HepG2 (cell line): ENCODE results near the gene IRF2. TPM values are rescaled to one million over a fixed set of nuclear protein-coding genes. Genes with fewer than 3 reads are reported as not detected.

Experiments used
- ARHGAP35 ChIP-seq: sonication (generic); formaldehyde crosslinking; IDR thresholded peaks from 2 replicates; pipeline ENCODE4 v1.9.0; 2022; ENCODE audit warnings: mild to moderate bottlenecking, inconsistent platforms, moderate library complexity, missing genetic modification reagents, borderline replicate concordance
- ATF5 ChIP-seq: sonication (generic); formaldehyde crosslinking; IDR thresholded peaks from 2 replicates; pipeline ENCODE4 v1.4.0; 2020; ENCODE audit warnings: mild to moderate bottlenecking, low read depth, missing genetic modification reagents
- ERF ChIP-seq: IDR thresholded peaks from 2 replicates; pipeline ENCODE4 v1.6.1; 2018; ENCODE audit warnings: missing biosample characterization, missing genetic modification reagents
- FOXK2 ChIP-seq: fragments of 450-650 bp; IDR thresholded peaks from 2 replicates; pipeline ENCODE4 v1.6.1; 2016
- GLI4 ChIP-seq: sonication (generic); formaldehyde crosslinking; IDR thresholded peaks from 2 replicates; pipeline ENCODE4 v1.5.1; 2020; ENCODE audit warnings: missing genetic modification reagents, mild to moderate bottlenecking, moderate library complexity, borderline replicate concordance
- KDM5A ChIP-seq: fragments of 200-600 bp; sonication (generic); IDR thresholded peaks from 2 replicates; pipeline ENCODE4 v1.7.0; 2018; ENCODE audit warnings: antibody characterized with exemption, mild to moderate bottlenecking, low read length, borderline replicate concordance
- MED1 ChIP-seq: sonication (generic); formaldehyde crosslinking; IDR thresholded peaks from 2 replicates; pipeline ENCODE4 v1.4.0; 2020; ENCODE audit warnings: missing genetic modification reagents
- PLRG1 ChIP-seq: fragments of 450-650 bp; conservative IDR thresholded peaks from 2 replicates; pipeline ENCODE4 v1.6.1; 2016
- POLR2A ChIP-seq, 2 experiments: IDR thresholded peaks; 2 replicates each; pipeline ENCODE4 v1.6.1; 2011; ENCODE audit warnings: low read depth in 2 of 2, low read length in 2 of 2, mild to moderate bottlenecking in 1 of 2, moderate library complexity in 1 of 2; ENCODE audit not compliant: insufficient read depth in 1 of 2
- SIN3A ChIP-seq: IDR thresholded peaks from 2 replicates; pipeline ENCODE4 v1.6.1; 2011; ENCODE audit warnings: low read depth, mild to moderate bottlenecking, control low read depth, low read length, borderline replicate concordance
- XRCC5 ChIP-seq: fragments of 200-400 bp; formaldehyde crosslinking; optimal IDR thresholded peaks from 2 replicates; pipeline ENCODE3; 2017; ENCODE audit warnings: mild to moderate bottlenecking, low read length
- YEATS4 ChIP-seq: sonication (generic); formaldehyde crosslinking; IDR thresholded peaks from 2 replicates; pipeline ENCODE4 v1.4.0; 2020; ENCODE audit warnings: missing genetic modification reagents, borderline replicate concordance
- ZNF12 ChIP-seq: sonication (generic); formaldehyde crosslinking; IDR thresholded peaks from 2 replicates; pipeline ENCODE4 v1.5.0; 2020; ENCODE audit warnings: missing genetic modification reagents
- ZNF468 ChIP-seq: sonication (generic); formaldehyde crosslinking; IDR thresholded peaks from 2 replicates; pipeline ENCODE4 v1.8.0; 2022; ENCODE audit warnings: mild to moderate bottlenecking, moderate library complexity, missing genetic modification reagents
- ZNF558 ChIP-seq: sonication (generic); formaldehyde crosslinking; IDR thresholded peaks from 2 replicates; pipeline ENCODE4 v1.9.0; 2022; ENCODE audit warnings: mild to moderate bottlenecking, missing genetic modification reagents, borderline replicate concordance
- ZNF619 ChIP-seq: sonication (generic); formaldehyde crosslinking; IDR thresholded peaks from 2 replicates; pipeline ENCODE4 v1.4.0; 2020; ENCODE audit warnings: mild to moderate bottlenecking, missing genetic modification reagents
- ZNF790 ChIP-seq: sonication (generic); formaldehyde crosslinking; IDR thresholded peaks from 2 replicates; pipeline ENCODE4 v1.8.0; 2022; ENCODE audit warnings: missing genetic modification reagents, mild to moderate bottlenecking, borderline replicate concordance
- ZNF841 ChIP-seq: sonication (generic); formaldehyde crosslinking; IDR thresholded peaks from 2 replicates; pipeline ENCODE4 v1.8.1; 2023; ENCODE audit warnings: missing genetic modification reagents, borderline replicate concordance
- polyA plus RNA-seq, 8 experiments: library from polyadenylated mRNA; depleted of rRNA in 3 of 8; stranded (reverse) in 7 of 8; unstranded in 1 of 8; fragments of >200 nt; fragmentation: Illumina TruSeq in 4 of 8; extraction: Trizol in 4 of 8; gene quantifications; 2 replicates each; pipeline versions ENCODE4 v1.2.1 to v1.2.3, GENCODE V29; 2011 to 2016; ENCODE audit warnings: low read depth in 4 of 8, missing spikeins in 1 of 8, mixed read lengths in 1 of 8; ENCODE audit not compliant: insufficient read depth in 1 of 8
- total RNA-seq, 5 experiments: library from RNA; depleted of rRNA; stranded (reverse); fragments of >200 nt; fragmentation: Illumina TruSeq; extraction: Trizol; gene quantifications; 2 replicates each; pipeline ENCODE4 v1.2.3, GENCODE V29; 2016; ENCODE audit warnings: low read depth in 1 of 5
- TF ChIP-seq, protein P1 (sequence below), 2 experiments: sonication (generic) in 1 of 2; formaldehyde crosslinking in 1 of 2; IDR thresholded peaks; 2 replicates each; pipeline versions ENCODE4 v1.4.0 to v1.6.1; 2016 to 2020; ENCODE audit warnings: borderline replicate concordance in 1 of 2, low read depth in 1 of 2, mild to moderate bottlenecking in 1 of 2, missing genetic modification reagents in 1 of 2
- TF ChIP-seq, protein P2 (sequence below): sonication (generic); formaldehyde crosslinking; IDR thresholded peaks from 2 replicates; pipeline ENCODE4 v1.4.0; 2020; ENCODE audit warnings: missing genetic modification reagents

IRF2 gene
- total and polyA plus RNA-seq, 2 of the 13 experiments (the other 11 are each of a cell fraction or from before 2014, with no cell fraction given), result 15.5 to 28.8 TPM

DNA sequence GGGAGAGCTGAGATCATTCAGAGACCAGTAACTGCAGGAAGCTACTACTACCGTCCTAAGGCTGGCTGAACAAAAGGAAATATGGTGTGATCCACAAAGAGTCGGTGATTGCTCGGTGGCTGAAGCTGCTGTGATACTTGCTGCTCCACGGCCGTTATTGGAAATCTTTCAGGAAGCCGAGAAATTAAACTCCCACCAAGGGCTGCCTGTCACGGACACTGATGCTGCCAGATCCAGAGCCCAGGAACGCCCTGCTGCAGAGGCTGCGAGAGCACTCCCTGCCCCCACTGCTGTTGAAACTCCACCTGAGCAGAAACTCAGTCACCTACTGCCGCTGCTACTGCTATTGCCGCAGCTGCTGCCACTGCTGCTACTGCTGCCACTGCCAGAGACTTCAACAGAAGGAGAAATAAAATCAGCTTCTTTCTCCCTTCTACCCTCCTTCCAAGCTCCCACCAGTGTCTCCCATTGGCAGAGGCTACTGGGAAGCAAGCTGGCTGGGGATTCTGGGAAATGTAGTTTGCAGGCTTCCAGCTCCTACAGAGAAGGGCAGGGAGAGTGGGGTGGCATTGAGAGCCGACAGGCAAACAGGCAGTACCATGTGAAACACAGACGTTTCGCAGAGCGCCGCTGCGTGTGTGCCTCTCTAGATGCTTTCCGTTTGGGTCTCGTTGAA, 130.7 kb downstream of the IRF2 start (continued):
- no peak for TF ChIP-seq ZNF790
- no peak for TF ChIP-seq ARHGAP35 (CRISPR knock-in tag)
- peak; percentile 36 to 70; a peak in 2 of 4 replicates for TF ChIP-seq POLR2A (IDR thresholded peaks at IDR 0.05; ENCODE audit: insufficient read depth in 1 of 2, low read depth in 2 of 2, low read length in 2 of 2)
- 0 out of 2 replicates have a peak, but pooled peaks have one; percentile 68 for TF ChIP-seq SIN3A
- TF ChIP-seq, protein P1, sequence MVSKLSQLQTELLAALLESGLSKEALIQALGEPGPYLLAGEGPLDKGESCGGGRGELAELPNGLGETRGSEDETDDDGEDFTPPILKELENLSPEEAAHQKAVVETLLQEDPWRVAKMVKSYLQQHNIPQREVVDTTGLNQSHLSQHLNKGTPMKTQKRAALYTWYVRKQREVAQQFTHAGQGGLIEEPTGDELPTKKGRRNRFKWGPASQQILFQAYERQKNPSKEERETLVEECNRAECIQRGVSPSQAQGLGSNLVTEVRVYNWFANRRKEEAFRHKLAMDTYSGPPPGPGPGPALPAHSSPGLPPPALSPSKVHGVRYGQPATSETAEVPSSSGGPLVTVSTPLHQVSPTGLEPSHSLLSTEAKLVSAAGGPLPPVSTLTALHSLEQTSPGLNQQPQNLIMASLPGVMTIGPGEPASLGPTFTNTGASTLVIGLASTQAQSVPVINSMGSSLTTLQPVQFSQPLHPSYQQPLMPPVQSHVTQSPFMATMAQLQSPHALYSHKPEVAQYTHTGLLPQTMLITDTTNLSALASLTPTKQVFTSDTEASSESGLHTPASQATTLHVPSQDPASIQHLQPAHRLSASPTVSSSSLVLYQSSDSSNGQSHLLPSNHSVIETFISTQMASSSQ (IDR thresholded peaks at IDR 0.05; ENCODE audit: low read depth), result no peak
- TF ChIP-seq, protein P1 (CRISPR knock-in tag; IDR thresholded peaks at IDR 0.05; ENCODE audit: borderline replicate concordance), result peak; percentile 41; the same call in 1 of the 2 replicates
- no peak for TF ChIP-seq ZNF619 (CRISPR knock-in tag)
- TF ChIP-seq ZNF12 (CRISPR knock-in tag), result no peak
- TF ChIP-seq XRCC5, result no peak
- TF ChIP-seq ATF5, result no peak
- no peak for TF ChIP-seq FOXK2
- peak; percentile 19 for TF ChIP-seq MED1
- no peak for TF ChIP-seq ZNF558
- no peak for TF ChIP-seq KDM5A
- TF ChIP-seq, protein P2, sequence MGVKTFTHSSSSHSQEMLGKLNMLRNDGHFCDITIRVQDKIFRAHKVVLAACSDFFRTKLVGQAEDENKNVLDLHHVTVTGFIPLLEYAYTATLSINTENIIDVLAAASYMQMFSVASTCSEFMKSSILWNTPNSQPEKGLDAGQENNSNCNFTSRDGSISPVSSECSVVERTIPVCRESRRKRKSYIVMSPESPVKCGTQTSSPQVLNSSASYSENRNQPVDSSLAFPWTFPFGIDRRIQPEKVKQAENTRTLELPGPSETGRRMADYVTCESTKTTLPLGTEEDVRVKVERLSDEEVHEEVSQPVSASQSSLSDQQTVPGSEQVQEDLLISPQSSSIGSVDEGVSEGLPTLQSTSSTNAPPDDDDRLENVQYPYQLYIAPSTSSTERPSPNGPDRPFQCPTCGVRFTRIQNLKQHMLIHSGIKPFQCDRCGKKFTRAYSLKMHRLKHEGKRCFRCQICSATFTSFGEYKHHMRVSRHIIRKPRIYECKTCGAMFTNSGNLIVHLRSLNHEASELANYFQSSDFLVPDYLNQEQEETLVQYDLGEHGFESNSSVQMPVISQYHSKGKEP (CRISPR knock-in tag), result no peak
- TF ChIP-seq GLI4 (CRISPR knock-in tag), result no peak
- TF ChIP-seq YEATS4 (CRISPR knock-in tag), result no peak
- no peak for TF ChIP-seq ZNF841 (CRISPR knock-in tag)
- TF ChIP-seq PLRG1, result no peak
- TF ChIP-seq ZNF468 (CRISPR knock-in tag), result no peak
- peak; percentile 57; the same call in 1 of the 2 replicates for TF ChIP-seq ERF
